ENCODE measurements around the gene GRB10.

The GRB10 gene

GRCh38 chr7:50594136-50594535, 188.6 kb downstream of the GRB10 start:
- H3K4me1 ChIP-seq = no peaks in the 10 kb centered on the region
- H3K9me3 ChIP-seq = no peaks in the 10 kb centered on the region
- no peaks in the 10 kb centered on the region for H3K36me3 ChIP-seq
- no peak for DNase-seq
- H3K27me3 ChIP-seq = no peaks in the 10 kb centered on the region
- TF ChIP-seq, protein P1, sequence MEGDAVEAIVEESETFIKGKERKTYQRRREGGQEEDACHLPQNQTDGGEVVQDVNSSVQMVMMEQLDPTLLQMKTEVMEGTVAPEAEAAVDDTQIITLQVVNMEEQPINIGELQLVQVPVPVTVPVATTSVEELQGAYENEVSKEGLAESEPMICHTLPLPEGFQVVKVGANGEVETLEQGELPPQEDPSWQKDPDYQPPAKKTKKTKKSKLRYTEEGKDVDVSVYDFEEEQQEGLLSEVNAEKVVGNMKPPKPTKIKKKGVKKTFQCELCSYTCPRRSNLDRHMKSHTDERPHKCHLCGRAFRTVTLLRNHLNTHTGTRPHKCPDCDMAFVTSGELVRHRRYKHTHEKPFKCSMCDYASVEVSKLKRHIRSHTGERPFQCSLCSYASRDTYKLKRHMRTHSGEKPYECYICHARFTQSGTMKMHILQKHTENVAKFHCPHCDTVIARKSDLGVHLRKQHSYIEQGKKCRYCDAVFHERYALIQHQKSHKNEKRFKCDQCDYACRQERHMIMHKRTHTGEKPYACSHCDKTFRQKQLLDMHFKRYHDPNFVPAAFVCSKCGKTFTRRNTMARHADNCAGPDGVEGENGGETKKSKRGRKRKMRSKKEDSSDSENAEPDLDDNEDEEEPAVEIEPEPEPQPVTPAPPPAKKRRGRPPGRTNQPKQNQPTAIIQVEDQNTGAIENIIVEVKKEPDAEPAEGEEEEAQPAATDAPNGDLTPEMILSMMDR (IDR thresholded peaks at IDR 0.05; ENCODE audit: low read depth, low read length) = no peak
- H3K4me3 ChIP-seq (ENCODE audit: low read depth, low read length) = no peak overlapping the region

- no peak for DNase-seq
- Histone ChIP-seq H3K36me3 (no peaks in the 10 kb centered on the region), H3K9me3 (no peaks in the 10 kb centered on the region), H3K27me3 (no peaks in the 10 kb centered on the region), H3K4me1 (no peaks in the 10 kb centered on the region; the same call in 1 of the 2 replicates), H3K4me3 (ENCODE audit: low read depth, low read length) (no peak overlapping the region)
- TF ChIP-seq, protein P1 (IDR thresholded peaks at IDR 0.05; ENCODE audit: low read depth, low read length) = no peak
Observed at GRCh38 chr7:50592940-50593339, 189.8 kb downstream of the GRB10 start.

DNA sequence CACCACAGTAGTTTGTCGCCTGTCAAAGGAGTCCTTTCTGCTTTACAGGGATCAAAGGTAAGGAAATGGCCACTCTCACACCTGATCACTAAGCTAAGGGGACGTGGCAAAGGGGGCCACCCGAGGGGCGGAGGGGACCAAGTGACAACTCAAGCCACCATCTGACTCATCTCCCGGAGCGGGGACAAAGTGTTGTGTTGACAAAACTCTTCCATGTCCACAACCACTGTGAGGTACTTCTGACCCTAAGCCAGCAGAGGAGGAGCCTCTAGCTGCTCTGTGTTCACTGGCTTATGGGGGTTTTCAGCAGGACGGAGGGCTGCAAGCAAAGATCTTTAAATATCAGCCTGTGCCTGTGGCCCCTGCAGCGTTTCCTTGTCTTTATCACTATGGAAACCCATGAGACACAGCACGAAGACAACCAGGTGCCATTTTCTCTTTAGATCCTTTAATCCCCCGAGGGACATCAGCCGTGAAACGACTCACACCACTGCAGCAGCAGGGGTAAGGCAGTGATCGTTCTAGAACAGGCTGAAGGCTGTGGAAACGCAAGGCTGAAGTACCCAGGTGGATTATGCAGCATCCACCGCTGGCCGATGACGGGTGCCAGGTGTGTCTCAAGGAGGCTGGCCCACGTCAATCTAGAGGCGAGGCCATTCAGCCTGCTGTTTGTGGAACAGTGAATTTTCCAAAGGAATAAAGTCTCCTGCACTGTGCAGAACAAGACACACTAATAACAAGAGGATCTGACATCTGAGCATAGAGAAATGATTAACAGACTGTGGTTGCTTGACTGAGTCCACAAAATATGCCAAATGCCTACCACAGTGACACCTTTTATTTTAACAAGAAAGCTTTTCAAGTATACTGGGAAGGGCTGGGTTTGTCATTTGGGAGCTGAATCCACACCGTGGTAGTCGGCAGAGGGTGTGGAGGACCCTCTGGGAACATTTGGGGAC, 190.9 kb downstream of the GRB10 start:
- TF ChIP-seq, protein P1 (IDR thresholded peaks at IDR 0.05; ENCODE audit: low read depth, low read length) = no peak
- DNase-seq = no peak

DNA sequence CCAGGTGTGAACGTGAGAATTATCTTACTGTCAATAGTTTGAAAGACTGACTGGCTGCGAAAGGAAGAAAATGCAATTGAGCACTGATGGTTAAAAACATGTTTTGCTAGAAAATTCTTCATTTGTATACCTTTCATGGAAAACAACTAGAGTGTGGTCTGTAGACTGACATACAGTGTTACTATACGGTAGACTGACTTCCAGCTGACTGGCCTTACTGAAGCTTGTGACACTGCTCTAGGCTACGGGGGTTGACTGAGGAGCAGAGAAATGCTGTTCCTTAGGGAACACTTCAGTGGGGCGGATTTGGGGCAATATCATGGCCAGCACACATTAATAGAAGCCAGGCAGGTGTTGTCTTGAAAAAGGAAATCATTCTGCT, 191.6 kb downstream of the GRB10 start:
- Histone ChIP-seq H3K36me3 (no peaks in the 10 kb centered on the region), H3K27me3 (no peaks in the 10 kb centered on the region), H3K4me1 (no peaks in the 10 kb centered on the region; the same call in 1 of the 2 replicates), H3K9me3 (no peaks in the 10 kb centered on the region), H3K4me3 (ENCODE audit: low read depth, low read length) (no peak overlapping the region)
- TF ChIP-seq, protein P1 (IDR thresholded peaks at IDR 0.05; ENCODE audit: low read depth, low read length) = no peak
- no peak for DNase-seq

More for the DNA sequence above, 190.9 kb downstream of the GRB10 start:
- Histone ChIP-seq H3K36me3 (no peaks in the 10 kb centered on the region), H3K9me3 (no peaks in the 10 kb centered on the region), H3K27me3 (no peaks in the 10 kb centered on the region), H3K4me3 (ENCODE audit: low read depth, low read length) (no peak overlapping the region), H3K4me1 (no peaks in the 10 kb centered on the region; the same call in 1 of the 2 replicates)

DNA sequence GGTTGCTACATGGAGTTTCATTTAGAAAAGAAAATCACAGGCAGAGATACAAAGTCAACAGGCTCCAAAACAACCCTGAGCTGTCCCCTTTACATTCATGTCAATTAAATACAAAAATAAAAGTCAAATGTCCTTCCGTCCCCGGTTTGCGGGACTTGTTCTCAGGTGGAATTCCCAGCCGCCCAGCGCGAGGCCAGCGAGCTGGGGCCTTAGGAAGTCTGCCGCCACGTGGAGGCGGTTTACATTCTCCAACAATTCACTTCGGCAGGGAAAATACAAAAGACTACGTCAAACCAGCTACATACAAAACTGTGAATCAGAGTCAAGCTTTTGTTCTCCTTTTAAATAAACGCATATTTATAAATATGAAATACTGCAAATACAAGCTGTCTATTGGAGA, 192.2 kb downstream of the GRB10 start:
- Histone ChIP-seq H3K36me3 (no peaks in the 10 kb centered on the region), H3K4me1 (no peaks in the 10 kb centered on the region; the same call in 1 of the 2 replicates), H3K4me3 (ENCODE audit: low read depth, low read length) (no peak overlapping the region), H3K9me3 (no peaks in the 10 kb centered on the region), H3K27me3 (no peaks in the 10 kb centered on the region)
- TF ChIP-seq, protein P1 (IDR thresholded peaks at IDR 0.05; ENCODE audit: low read depth, low read length) = no peak
- DNase-seq = no peak

GRCh38 chr7:50589364-50589763, 193.3 kb downstream of the GRB10 start:
- H3K36me3 ChIP-seq = no peaks in the 10 kb centered on the region
- no peaks in the 10 kb centered on the region for H3K9me3 ChIP-seq
- no peaks in the 10 kb centered on the region for H3K27me3 ChIP-seq
- H3K4me3 ChIP-seq (ENCODE audit: low read depth, low read length) = no peak overlapping the region
- TF ChIP-seq, protein P1 (IDR thresholded peaks at IDR 0.05; ENCODE audit: low read depth, low read length) = no peak
- DNase-seq = no peak
- H3K4me1 ChIP-seq = no peaks in the 10 kb centered on the region; the same call in 1 of the 2 replicates

Data from BE2C (cell line).